Activated CD4-positive, alpha-beta T cell treated with anti-CD3 and anti-CD28 coated beads, Interleukin-2, amount 50 U/mL, for 1 hour (primary cell): ENCODE measurements around the gene ALG3.

Experiments
- DNase-seq: peaks from one replicate; pipeline ENCODE4 v3.0.0-alpha.2; 2020

Gene ALG3

DNA sequence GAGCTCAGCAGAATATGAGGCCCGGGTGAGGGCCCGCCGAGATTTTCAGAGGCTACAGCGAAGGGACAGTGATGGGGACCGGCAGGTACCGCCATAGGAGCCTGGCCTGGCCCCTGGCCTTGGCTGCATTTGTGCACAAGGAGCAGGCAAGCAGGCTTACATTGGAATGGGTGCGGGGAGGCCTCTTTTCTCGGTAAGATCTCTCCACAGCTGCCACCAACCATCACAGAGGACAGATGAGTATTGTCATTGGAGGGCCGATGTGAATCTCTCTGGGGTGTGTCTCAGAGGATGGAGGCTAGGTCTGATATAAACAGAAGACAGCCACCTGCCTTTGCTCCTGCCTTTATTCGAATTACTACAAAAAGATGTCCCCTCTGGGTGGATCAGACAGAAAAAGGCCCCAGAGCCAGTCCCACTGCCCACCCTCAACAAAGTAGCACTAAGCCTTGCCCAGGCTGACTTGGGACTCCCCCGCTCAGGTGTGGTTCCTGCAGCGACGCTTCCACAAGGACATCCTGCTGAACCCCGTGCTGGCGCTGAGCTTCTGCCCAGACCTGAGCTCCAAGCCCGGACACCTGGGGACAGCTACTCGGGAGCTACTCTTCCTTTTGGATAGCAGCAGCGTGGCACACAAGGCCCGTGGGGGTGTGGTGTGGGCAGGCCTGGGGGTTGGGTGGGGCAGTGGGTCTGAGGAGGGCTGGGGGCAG lies 13.9 kb downstream of the ALG3 start:
- DNase-seq: no peak

DNA sequence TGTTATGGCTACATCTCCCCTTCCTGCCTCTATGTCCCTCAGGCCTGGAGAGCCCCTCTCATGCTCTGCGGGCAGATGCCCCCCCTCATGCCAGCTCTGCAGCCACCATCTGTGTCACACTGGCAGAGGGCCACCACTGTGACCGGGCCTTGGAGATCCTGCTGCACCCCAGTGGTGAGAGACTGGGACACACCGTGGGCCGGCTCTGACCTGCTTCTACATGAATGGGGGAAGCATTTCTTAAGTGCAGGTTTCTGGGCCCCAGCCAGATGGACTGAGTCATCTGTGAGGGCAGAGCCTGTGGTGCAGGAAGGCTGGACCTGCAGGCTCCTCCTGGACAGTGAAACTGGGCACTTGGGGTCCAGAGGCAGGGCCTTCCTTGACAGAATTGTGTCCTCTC lies 14.5 kb downstream of the ALG3 start:
- no peak for DNase-seq

DNA sequence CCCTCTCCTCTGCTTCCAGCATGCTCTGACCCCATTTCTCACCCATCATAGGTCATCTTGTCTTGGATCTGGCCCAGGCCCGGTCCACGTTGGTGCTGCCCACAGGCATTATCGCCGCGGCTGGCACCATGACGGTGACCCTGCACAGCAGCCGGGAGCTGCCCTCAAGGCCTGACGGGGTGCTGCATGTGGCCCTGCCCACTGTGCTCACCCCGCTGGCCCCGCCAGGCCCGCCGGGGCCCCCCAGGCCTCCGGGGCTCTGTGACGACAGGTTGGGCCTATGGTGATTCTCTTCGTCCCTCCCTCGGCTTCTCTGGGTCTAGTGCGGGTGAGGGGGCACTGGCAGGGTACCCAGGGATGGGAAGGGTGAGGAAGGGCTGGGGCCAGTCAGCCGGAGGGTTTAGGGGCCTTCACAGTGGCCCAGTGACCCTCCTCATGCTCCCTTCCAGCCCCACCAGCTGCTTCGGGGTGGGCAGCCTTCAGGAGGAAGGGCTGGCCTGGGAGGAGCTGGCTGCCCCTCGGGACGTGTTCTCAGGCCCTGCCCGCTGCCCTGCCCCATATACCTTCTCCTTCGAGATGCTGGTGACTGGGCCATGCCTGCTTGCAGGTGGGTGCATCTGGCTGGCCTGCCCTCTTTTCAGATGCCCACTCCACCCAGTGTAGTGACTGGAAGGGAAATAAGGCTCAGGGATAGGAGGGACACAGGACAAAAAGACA lies 15.5 kb downstream of the ALG3 start:
- no peak for DNase-seq

- no peak for DNase-seq
Measured at GRCh38 chr3:184231671-184232070, 17.1 kb downstream of the ALG3 start.

DNA sequence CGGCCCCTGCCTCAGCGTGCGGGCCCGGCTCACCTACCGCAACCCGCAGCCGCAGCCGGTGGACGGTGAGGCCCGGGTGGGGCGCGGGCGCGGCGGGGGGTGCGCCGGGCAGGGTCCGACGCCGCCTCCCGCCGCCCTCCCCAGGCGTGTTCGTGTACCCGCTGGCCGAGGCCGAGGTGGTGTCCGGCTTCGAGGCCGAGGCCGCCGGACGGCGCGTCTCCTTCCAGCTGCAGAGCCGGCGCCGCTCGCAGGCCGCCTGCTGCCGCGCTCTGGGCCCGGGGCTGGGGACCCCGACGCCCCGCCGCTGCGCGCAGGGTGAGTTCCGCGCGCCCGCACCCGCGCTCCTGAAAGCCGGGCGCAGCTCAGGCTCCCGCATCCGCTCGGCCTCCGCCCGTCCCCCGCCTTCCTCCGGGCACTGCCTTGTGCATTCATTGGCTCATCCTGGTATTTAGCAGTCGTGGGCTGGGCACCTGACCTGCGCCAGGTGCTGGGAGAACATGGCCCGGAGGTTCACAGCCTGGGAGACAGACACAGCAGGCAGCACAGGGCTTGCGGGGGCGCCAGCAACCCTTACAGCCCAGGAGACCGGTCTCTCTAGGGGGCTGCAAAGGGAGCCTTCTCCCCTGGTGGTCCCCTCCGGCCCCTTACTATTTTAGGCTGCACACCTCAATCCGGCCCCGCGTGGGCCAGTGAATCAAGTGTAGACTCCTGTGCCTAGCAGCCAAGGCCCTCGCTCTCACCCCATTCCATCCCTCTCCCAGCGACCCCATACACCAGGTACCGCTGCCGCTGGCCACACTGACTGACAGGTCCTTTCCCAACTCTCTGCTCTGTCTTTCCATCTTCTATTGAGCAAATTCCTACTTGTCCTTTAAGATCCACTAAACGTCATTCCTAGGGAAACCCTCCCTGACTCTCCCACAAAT lies 17.9 kb downstream of the ALG3 start:
- DNase-seq: no peak

DNA sequence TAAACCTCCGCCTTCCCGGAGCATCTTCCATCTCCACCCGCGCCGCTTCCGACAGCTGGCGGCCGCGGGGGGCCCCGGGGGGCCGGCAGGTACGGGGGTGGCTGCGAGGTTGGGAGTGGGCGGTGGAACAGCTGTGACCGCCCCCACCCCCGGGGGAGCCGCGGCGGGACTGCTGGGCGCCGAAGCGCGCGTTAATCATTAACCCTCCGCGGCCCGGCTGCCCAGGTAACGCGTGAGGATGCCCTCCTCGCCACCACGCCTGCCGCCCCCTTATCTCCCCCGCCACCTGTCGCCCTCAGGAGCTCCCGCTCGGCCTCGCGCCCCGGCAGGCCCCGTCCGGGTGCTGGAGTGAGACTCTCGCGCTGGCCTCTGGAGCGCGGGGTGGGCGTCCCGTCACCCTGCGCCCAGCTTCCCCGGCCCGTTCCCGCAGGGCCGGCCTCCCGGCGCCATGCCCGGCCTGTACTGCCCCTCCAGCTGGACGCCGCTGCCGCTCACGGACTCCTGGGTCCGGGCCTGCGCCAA lies 18.6 kb downstream of the ALG3 start:
- no peak for DNase-seq

DNA sequence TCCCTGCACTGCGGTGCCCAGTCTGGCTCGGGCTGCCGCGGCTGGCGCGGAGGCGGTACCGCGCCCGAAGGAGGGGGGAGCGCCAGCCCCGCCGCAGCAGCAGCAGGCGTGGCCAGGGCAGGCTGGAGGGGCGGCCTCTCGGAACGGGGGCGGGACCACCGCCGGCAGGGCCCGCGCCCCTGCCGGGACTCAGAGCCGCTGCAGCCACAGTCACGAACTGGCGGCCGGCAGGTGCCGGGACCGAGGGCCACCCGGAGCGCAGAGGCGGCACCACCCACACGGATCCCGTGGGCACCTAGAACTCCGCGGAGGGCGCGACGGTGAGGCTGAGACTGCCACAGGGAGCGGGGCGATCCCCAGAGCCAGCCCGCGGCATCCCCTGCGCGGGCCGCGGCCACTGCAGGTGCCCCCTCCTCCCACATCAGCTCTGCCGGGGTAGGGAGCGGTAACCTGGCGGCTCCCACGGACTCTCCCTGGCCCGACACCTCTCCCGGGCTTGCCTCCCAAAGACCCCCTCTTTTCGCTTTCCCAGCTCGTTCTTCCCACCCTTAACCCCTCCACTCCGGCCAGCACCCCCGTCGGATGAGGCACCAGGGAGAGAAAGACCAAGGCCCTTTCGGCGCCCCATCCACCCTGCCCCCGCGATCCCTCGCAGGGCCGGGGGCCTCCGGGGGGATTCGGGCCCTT lies 19.2 kb downstream of the ALG3 start, which contains the start of gene VWA5B2:
VWA5B2 (plus strand) TSS at position 192 of the 687 bp plus-strand sequence. CDS start 944 bp downstream, outside the sequence.
- peak; percentile 70 for DNase-seq

DNA sequence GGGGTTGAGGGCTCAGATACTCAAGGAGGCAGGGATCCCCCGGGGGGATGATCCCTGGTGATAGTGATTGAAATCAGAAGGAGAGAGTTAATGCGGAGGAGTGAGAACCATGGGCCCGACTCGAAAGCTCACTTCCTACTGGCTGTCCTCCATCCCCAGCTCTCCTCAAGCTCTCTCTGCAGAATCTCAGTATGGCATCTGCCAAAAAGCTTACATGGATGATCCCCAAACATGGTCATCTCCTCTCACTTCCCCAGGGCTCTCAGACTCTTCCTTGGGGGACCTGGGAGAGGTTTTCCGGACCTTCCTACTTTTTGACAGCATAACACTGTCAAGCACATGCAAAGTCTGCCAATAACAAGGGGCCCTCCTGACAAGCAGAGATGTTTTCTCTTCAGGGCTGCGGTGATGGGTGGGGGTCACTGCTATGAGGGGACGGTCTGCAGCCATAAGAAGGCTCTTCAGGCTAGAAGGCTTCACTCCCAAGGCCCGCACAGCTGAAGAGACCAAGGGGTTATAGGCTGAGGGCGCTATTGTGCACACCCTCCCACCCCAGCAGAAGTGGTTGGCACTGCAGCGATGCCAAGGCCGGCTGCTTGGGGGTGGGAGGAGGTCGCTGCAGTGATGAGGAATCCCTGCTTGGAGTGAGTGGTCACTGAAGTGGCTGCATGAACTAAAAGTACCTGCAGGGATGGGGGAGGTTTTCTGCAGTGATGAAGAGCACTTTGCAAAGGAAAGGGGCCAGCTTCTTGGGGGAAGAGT lies 20.2 kb downstream of the ALG3 start:
- DNase-seq: no peak

GRCh38 chr3:184227481-184227935 lies 21.3 kb downstream of the ALG3 start:
- peak; percentile 43 for DNase-seq

DNA sequence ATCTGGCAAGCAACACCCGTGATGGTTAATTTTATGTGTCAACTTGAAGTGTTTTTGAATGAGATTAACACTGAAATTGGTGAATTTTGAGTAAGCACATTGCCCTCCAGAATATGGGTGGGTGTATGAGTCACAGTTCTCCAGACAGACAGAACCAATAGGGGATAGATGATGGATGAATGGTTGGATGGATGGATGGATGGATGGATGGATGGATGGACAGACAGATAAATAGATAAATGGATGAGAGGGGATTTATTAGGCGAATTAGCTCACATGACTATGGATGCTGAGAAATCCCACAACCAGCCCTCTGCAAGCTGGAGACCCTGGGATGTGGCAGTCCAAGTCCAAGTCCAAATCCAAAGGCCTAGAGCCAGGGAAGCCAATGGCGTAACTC lies 24.8 kb downstream of the ALG3 start:
- no peak for DNase-seq

GRCh38 chr3:184222521-184222920 lies 26.2 kb downstream of the ALG3 start:
- DNase-seq: no peak

- no peak for DNase-seq
Measured at GRCh38 chr3:184218814-184219213, 29.9 kb downstream of the ALG3 start.

DNA sequence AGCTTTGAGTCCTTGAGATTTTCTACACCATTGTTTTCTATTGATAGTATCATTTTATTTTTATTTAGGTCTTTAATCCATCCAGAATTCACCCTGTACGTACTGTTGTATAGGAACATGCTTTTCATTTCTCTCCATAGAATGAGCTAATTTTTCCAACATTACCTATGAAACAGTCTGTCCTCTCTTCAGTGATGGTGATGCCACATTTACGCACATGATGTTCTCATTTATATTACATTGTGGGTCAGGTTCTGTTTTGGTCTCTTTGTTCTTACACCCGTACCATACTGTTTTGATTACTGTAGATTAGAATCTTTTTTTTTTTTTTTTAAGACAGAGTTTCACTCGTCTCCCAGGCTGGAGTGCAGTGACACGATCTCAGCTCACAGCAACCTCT lies 37.0 kb downstream of the ALG3 start:
- DNase-seq: no peak

GRCh38 chr3:184211297-184211696 lies 37.5 kb downstream of the ALG3 start:
- DNase-seq: no peak

DNA sequence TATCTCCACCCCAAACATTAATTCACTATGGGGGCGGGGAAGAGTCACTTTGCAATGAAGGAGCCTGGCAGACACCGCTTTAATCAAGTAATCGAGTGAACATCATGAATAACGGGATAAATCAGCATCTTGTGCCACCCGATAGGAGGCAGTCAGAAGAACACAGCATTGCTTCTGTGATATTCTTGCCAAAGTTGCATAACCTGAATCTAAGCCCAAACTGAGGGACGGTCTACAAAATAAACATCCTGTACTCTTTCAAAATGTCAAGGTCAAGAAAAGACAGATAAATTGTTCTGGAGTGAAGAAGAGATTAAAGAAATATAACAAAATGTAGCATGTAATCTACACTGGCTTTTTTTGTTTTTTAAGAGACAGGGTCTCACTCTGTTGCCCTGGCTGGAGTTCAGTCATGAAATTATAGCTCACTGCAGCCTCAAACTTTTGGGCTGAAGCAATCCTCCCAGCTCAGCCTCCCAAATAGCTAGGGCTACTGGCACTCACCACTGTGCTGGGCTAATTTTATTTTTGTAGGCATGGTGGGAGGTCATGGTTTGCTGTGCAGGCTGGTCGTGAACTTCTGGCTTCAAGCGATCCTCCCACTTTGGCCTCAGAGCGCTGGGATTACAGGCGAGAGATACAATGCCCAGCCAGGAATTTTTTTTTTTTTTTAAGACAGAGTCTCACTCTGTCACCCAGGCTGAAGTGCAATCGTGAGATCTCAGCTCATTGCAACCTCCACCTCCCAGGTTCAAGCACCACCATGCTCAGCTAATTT lies 39.4 kb downstream of the ALG3 start:
- no peak for DNase-seq

- no peak for DNase-seq
Measured at GRCh38 chr3:184203526-184203925, 45.2 kb downstream of the ALG3 start.

DNA sequence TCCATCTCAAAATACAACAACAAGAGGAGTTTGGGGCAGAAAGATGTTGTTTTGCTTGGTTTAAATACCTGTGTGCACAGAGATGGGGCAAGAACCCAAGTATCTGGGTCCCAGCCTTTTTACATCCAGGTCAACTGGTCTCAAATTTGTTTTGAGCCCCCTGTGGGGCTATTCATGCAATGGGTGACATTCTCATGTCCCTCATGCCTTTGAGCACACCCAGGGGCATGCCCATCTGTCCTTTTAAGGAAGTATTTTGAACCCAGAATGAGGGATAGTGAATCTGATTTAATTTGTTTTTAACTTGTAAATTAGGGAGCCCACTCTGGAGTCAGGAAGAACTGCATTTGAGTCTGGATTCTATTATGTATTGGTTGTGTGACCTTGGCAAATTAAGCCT lies 47.9 kb downstream of the ALG3 start:
- DNase-seq: no peak

- no peak for DNase-seq
Measured at GRCh38 chr3:184198509-184198908, 50.3 kb downstream of the ALG3 start.

DNA sequence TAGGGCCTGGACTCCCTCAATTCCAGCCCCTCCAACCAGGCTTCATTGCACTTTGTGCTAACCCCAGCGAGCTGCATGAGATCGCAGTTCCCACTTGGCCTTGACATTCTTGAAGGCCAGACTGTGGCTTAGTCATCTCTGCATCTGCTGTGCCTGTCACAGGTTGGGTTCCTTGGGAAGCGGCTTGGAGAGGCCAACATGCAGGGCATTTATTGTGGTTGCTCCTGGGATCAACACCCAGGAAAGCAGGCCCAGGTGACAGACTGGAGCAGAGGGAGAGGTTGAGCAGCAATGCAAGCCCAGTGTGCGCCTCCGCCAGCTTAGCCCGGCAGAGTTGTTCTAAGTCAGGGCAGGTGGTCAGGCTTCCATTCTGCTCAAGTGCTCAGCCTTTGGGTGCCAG lies 52.2 kb downstream of the ALG3 start:
- DNase-seq: no peak

- DNase-seq: no peak
Measured at GRCh38 chr3:184193991-184194539, 54.7 kb downstream of the ALG3 start.

DNA sequence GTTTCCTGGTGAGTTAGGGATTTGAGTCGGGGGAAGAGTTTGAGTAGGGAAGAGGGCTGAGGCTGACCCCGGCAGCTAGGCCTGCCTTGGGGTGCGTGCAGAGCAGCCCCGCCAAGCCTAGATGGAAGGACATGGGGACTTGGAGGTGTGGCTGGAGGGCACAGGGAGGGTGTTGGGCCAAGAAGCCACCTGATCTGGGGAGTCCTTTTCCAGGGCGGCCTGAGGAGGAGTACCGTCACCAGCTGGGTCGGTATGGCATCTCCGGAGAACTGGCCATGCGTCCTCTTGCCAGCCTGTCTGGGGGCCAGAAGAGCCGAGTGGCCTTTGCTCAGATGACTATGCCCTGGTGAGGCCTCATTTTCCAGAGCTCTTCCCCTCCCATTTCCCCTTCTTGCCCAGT lies 55.9 kb downstream of the ALG3 start:
- DNase-seq: no peak
